Neural progenitor cell (in vitro differentiated cells): ENCODE results near the gene DDX39B.

Experiments used
- EZH2 ChIP-seq: fragments of 200-600 bp; sonication (generic); IDR thresholded peaks from 2 replicates; pipeline ENCODE4 v1.6.1; 2017; ENCODE audit warnings: antibody characterized with exemption, mild to moderate bottlenecking, moderate library complexity
- TF ChIP-seq, protein P1 (sequence below): fragments of 200-600 bp; sonication (generic); IDR thresholded peaks from 2 replicates; pipeline ENCODE4 v1.5.1; 2017; ENCODE audit warnings: antibody characterized with exemption, mild to moderate bottlenecking

DNA sequence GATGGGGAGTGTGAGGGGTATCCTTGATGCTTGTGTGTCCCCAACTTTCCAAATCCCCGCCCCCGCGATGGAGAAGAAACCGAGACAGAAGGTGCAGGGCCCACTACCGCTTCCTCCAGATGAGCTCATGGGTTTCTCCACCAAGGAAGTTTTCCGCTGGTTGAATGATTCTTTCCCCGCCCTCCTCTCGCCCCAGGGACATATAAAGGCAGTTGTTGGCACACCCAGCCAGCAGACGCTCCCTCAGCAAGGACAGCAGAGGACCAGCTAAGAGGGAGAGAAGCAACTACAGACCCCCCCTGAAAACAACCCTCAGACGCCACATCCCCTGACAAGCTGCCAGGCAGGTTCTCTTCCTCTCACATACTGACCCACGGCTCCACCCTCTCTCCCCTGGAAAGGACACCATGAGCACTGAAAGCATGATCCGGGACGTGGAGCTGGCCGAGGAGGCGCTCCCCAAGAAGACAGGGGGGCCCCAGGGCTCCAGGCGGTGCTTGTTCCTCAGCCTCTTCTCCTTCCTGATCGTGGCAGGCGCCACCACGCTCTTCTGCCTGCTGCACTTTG lies 33.6 kb upstream of the DDX39B start, which contains the start of gene TNF:
- TF ChIP-seq, protein P1, sequence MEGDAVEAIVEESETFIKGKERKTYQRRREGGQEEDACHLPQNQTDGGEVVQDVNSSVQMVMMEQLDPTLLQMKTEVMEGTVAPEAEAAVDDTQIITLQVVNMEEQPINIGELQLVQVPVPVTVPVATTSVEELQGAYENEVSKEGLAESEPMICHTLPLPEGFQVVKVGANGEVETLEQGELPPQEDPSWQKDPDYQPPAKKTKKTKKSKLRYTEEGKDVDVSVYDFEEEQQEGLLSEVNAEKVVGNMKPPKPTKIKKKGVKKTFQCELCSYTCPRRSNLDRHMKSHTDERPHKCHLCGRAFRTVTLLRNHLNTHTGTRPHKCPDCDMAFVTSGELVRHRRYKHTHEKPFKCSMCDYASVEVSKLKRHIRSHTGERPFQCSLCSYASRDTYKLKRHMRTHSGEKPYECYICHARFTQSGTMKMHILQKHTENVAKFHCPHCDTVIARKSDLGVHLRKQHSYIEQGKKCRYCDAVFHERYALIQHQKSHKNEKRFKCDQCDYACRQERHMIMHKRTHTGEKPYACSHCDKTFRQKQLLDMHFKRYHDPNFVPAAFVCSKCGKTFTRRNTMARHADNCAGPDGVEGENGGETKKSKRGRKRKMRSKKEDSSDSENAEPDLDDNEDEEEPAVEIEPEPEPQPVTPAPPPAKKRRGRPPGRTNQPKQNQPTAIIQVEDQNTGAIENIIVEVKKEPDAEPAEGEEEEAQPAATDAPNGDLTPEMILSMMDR = no peak
- TF ChIP-seq EZH2 = no peak
